ENCODE results near the gene RIPOR2. TPM values are rescaled to one million over a fixed set of nuclear protein-coding genes. Genes with fewer than 3 reads are reported as not detected.

RIPOR2 gene
- total RNA-seq, 1 experiment from 2014 or later, result 5.0 TPM

GRCh38 chr6:24933868-24934401 lies 1.8 kb downstream of the RIPOR2 start:
- Histone ChIP-seq H3K27me3 (ENCODE audit: insufficient read depth, low read length) (no peaks in the 10 kb centered on the region), H3T11ph (ENCODE audit: low read length) (no peak overlapping the region), H2BK12ac (ENCODE audit: insufficient read length, low read depth, low read length) (no peak overlapping the region), H3K27ac (ENCODE audit: insufficient read length, low read depth, low read length) (no peak overlapping the region), H4K20me1 (ENCODE audit: control insufficient read depth, insufficient read depth, insufficient read length) (no peaks in the 10 kb centered on the region), H3K79me2 (ENCODE audit: insufficient read depth, low read length) (peaks cover 22% of the 10 kb centered on the region; the same call in 1 of the 2 replicates), H3K4me1 (ENCODE audit: insufficient read depth, low read length) (peaks cover 23% of the 10 kb centered on the region), H3K4ac (ENCODE audit: low read depth, low read length) (no peak overlapping the region), H3K56ac (ENCODE audit: insufficient read length, low read depth, low read length) (no peak overlapping the region), H3K4me2 (ENCODE audit: insufficient read depth, insufficient read length, low read length) (peak overlapping the region; percentile 84), H2AK5ac (ENCODE audit: insufficient read length, low read length) (no peak overlapping the region), H2AFZ (ENCODE audit: low read length) (no peak overlapping the region), H3K9me3 (ENCODE audit: control insufficient read depth, low read depth, low read length) (no peaks in the 10 kb centered on the region), H3K9ac (ENCODE audit: extremely low read depth, insufficient read length, low read length) (peak overlapping the region; percentile 43), H3K79me1 (ENCODE audit: insufficient read depth, low read depth, low read length, poor library complexity, severe bottlenecking) (no peaks in the 10 kb centered on the region), H4K8ac (replicated peaks; ENCODE audit: insufficient read length, low read depth, low read length) (no peak overlapping the region), H3K23ac (ENCODE audit: insufficient read length, low read depth, low read length) (no peak overlapping the region), H3K18ac (ENCODE audit: insufficient read length, low read depth, low read length) (no peak overlapping the region), H2BK15ac (ENCODE audit: low read depth, low read length) (no peak overlapping the region), H2BK5ac (ENCODE audit: insufficient read length, low read length) (no peak overlapping the region), H3K23me2 (ENCODE audit: insufficient read length, low read depth, low read length, poor library complexity, severe bottlenecking) (peaks cover 3% of the 10 kb centered on the region), H4K5ac (ENCODE audit: insufficient read length, low read depth, low read length) (no peak overlapping the region), H4K91ac (ENCODE audit: insufficient read length, low read depth, low read length) (no peak overlapping the region), H2BK20ac (ENCODE audit: low read depth, low read length, poor library complexity, severe bottlenecking) (no peak overlapping the region), H3K14ac (ENCODE audit: insufficient read depth, low read length) (no peak overlapping the region), H2BK120ac (ENCODE audit: low read depth, low read length, poor library complexity, severe bottlenecking) (no peak overlapping the region)
- H3K9me3 Mint-ChIP-seq, result no peaks in the 10 kb centered on the region; a peak in 1 of 5 replicates
- peaks cover 59 to 65% of the 10 kb centered on the region in 2 experiments for H3K4me1 Mint-ChIP-seq
- H3K27me3 Mint-ChIP-seq (ENCODE audit: low read depth), result no peaks in the 10 kb centered on the region
- H3K36me3 Mint-ChIP-seq (ENCODE audit: insufficient read depth in 1 of 3, low read depth in 3 of 3), result peaks cover 0 to 3% (median 0%) of the 10 kb centered on the region in 3 experiments; a peak in 2 of 7 replicates
- no CpG with 5 or more reads among the region's 7 CpGs for WGBS (ENCODE audit: extremely low coverage, insufficient read length, low lambda C conversion rate)
- peak; percentile 70 for DNase-seq
- TF ChIP-seq CTCF (conservative IDR thresholded peaks at IDR 0.05), result peak; percentile 93
- peak overlapping the region in 1 of 2 experiments; percentile 84; a peak in 3 of 5 replicates for H3K4me3 Mint-ChIP-seq
- peak overlapping the region in 1 of 3 experiments; percentile 75; a peak in 1 of 7 replicates for H3K27ac Mint-ChIP-seq

All from H9 (cell line).